K562 (cell line): ENCODE measurements around the gene MBNL2. TPM values are rescaled to one million over a fixed set of nuclear protein-coding genes. Genes with fewer than 3 reads are reported as not detected.

Source experiments
- ARHGAP35 ChIP-seq: fragments of 450-650 bp; IDR thresholded peaks from 2 replicates; pipeline ENCODE4 v1.6.1; 2018; ENCODE audit not compliant: partially characterized antibody
- ARID1B ChIP-seq: fragments of 450-650 bp; IDR thresholded peaks from 2 replicates; pipeline ENCODE4 v1.6.1; 2016; ENCODE audit warnings: antibody characterized with exemption, mild to moderate bottlenecking, inconsistent platforms
- FOS ChIP-seq: IDR thresholded peaks from 3 replicates; pipeline ENCODE4 v1.6.1; 2011; ENCODE audit not compliant: insufficient read length; ENCODE audit errors: extremely low read depth
- JUND ChIP-seq, 2 experiments: IDR thresholded peaks; 2 replicates in 1 of 2; 3 replicates in 1 of 2; pipeline ENCODE4 v1.6.1; 2011; ENCODE audit warnings: borderline replicate concordance in 2 of 2, low read depth in 2 of 2, low read length in 2 of 2, improper control_type of control experiment in 1 of 2, missing biosample characterization in 1 of 2, missing genetic modification characterization in 1 of 2, missing genetic modification reagents in 1 of 2
- MTA1 ChIP-seq: fragments of 450-650 bp; IDR thresholded peaks from 2 replicates; pipeline ENCODE4 v1.6.1; 2017; ENCODE audit warnings: borderline replicate concordance
- NFE2 ChIP-seq: IDR thresholded peaks from 2 replicates; pipeline ENCODE4 v1.6.1; 2014; ENCODE audit warnings: antibody characterized with exemption, low read depth
- THAP12 ChIP-seq: fragments of 250-450 bp; sonication (Bioruptor Pico); IDR thresholded peaks from 2 replicates; pipeline ENCODE4 v1.9.0; 2021; ENCODE audit warnings: mild to moderate bottlenecking, inconsistent platforms
- ZNF445 ChIP-seq: fragments of 250-450 bp; sonication (Bioruptor Pico); IDR thresholded peaks from 2 replicates; pipeline ENCODE4 v1.4.0; 2020; ENCODE audit warnings: low read depth, mild to moderate bottlenecking, moderate library complexity
- polyA plus RNA-seq, 8 experiments: library from polyadenylated mRNA; depleted of rRNA in 4 of 8; stranded (reverse) in 5 of 8; unstranded in 3 of 8; fragments of >200 nt; fragmentation: Nextera tagmentation in 2 of 8; fragmentation: Illumina TruSeq in 1 of 8; extraction: Ambion mirVana in 2 of 8; extraction: Trizol in 1 of 8; gene quantifications; 2 replicates each; pipeline versions ENCODE4 v1.2.1 to v1.2.3, GENCODE V29; 2011 to 2014; ENCODE audit warnings: inconsistent platforms in 1 of 8, missing spikeins in 1 of 8
- total RNA-seq, 7 experiments: library from RNA; depleted of rRNA in 6 of 7; stranded (reverse); fragments of >200 nt in 6 of 7; fragmentation: Illumina TruSeq in 2 of 7; extraction: Trizol in 2 of 7; gene quantifications; 2 replicates each; pipeline versions ENCODE4 v1.2.1 to v1.2.3, GENCODE V29; 2011 to 2021; ENCODE audit warnings: low replicate concordance in 1 of 7
- TF ChIP-seq, protein P1 (sequence below), 2 experiments: fragments of 450-650 bp in 1 of 2; sonication (generic) in 1 of 2; formaldehyde crosslinking in 1 of 2; IDR thresholded peaks; 2 replicates each; pipeline versions ENCODE4 v1.7.1 to v1.9.0; 2016 to 2022; ENCODE audit warnings: inconsistent platforms in 1 of 2, mild to moderate bottlenecking in 1 of 2, missing genetic modification reagents in 1 of 2

The MBNL2 gene
- total and polyA plus RNA-seq, 9 of the 15 experiments (the other 6 are each of a cell fraction or from before 2014, with no cell fraction given) = 7.0 to 24.8 (median 13.8) TPM

GRCh38 chr13:97337985-97338499, 115.9 kb downstream of the MBNL2 start (continued):
- TF ChIP-seq, protein P1, sequence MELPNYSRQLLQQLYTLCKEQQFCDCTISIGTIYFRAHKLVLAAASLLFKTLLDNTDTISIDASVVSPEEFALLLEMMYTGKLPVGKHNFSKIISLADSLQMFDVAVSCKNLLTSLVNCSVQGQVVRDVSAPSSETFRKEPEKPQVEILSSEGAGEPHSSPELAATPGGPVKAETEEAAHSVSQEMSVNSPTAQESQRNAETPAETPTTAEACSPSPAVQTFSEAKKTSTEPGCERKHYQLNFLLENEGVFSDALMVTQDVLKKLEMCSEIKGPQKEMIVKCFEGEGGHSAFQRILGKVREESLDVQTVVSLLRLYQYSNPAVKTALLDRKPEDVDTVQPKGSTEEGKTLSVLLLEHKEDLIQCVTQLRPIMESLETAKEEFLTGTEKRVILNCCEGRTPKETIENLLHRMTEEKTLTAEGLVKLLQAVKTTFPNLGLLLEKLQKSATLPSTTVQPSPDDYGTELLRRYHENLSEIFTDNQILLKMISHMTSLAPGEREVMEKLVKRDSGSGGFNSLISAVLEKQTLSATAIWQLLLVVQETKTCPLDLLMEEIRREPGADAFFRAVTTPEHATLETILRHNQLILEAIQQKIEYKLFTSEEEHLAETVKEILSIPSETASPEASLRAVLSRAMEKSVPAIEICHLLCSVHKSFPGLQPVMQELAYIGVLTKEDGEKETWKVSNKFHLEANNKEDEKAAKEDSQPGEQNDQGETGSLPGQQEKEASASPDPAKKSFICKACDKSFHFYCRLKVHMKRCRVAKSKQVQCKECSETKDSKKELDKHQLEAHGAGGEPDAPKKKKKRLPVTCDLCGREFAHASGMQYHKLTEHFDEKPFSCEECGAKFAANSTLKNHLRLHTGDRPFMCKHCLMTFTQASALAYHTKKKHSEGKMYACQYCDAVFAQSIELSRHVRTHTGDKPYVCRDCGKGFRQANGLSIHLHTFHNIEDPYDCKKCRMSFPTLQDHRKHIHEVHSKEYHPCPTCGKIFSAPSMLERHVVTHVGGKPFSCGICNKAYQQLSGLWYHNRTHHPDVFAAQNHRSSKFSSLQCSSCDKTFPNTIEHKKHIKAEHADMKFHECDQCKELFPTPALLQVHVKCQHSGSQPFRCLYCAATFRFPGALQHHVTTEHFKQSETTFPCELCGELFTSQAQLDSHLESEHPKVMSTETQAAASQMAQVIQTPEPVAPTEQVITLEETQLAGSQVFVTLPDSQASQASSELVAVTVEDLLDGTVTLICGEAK (IDR thresholded peaks at IDR 0.05) = no peak
- TF ChIP-seq, protein P1 (CRISPR knock-in tag; IDR thresholded peaks at IDR 0.05) = no peak
- no peak for TF ChIP-seq ARHGAP35
- TF ChIP-seq NFE2 = no peak
- TF ChIP-seq FOS = no peak
- TF ChIP-seq MTA1 = no peak
- no peak for TF ChIP-seq THAP12 (CRISPR knock-in tag)
- TF ChIP-seq ZNF445 = no peak
- TF ChIP-seq JUND (IDR thresholded peaks at IDR 0.05; ENCODE audit: borderline replicate concordance, low read depth, low read length) = no peak
- no peak for TF ChIP-seq JUND (tag; IDR thresholded peaks at IDR 0.05; ENCODE audit: borderline replicate concordance, low read depth, low read length)
- no peak for TF ChIP-seq ARID1B
